Breast epithelium (tissue), 4 donors: ENCODE results near the gene HCRTR2. TPM values are rescaled to one million over a fixed set of nuclear protein-coding genes. Genes with fewer than 3 reads are reported as not detected.

Experiments used
- DNase-seq, 2 donors: peaks; one replicate each; pipeline ENCODE4 v3.0.0-alpha.2; 2019; ENCODE audit warnings: low spot score in 2 of 2
- H3K27ac ChIP-seq, 2 donors: fragments of 200-600 bp; sonication (generic) in 1 of 2; one replicate each; pipeline ENCODE4 v1.5.1; 2016 to 2019; ENCODE audit warnings: mild to moderate bottlenecking in 1 of 2
- H3K27me3 ChIP-seq, 2 donors: fragments of 200-600 bp; sonication (generic) in 1 of 2; one replicate each; pipeline versions ENCODE4 v1.5.1 to v1.6.0; 2017 to 2019; ENCODE audit warnings: control low read depth in 1 of 2, mild to moderate bottlenecking in 1 of 2
- H3K36me3 ChIP-seq: fragments of 200-600 bp; one replicate; pipeline ENCODE4 v1.5.1; 2019
- H3K4me1 ChIP-seq, 2 donors: fragments of 200-600 bp; sonication (generic); one replicate each; pipeline ENCODE4 v1.5.1; 2016 to 2019; ENCODE audit warnings: control low read depth in 1 of 2
- H3K4me3 ChIP-seq, 3 donors: fragments of 200-600 bp; sonication (generic); 1 replicate in 2 of 3; 2 replicates in 1 of 3; pipeline ENCODE4 v1.5.1; 2016 to 2019; ENCODE audit warnings: mild to moderate bottlenecking in 3 of 3, moderate library complexity in 2 of 3
- H3K9me3 ChIP-seq, 2 donors: fragments of 200-600 bp; sonication (generic) in 1 of 2; one replicate each; pipeline ENCODE4 v1.5.1; 2016 to 2019; ENCODE audit warnings: control low read depth in 1 of 2
- POLR2A ChIP-seq: fragments of 450-650 bp; IDR thresholded peaks from one replicate; pipeline ENCODE4 v1.6.1; 2016; ENCODE audit warnings: antibody characterized with exemption, mild to moderate bottlenecking, moderate library complexity
- POLR2AphosphoS5 ChIP-seq, 3 donors: sonication (generic); formaldehyde crosslinking; IDR thresholded peaks; one replicate each; pipeline ENCODE4 v1.6.1; 2017; ENCODE audit warnings: antibody characterized with exemption in 3 of 3
- intact Hi-C: fragments of 100-400 bp; cut with DNase I; formaldehyde crosslinking; loops from one replicate; pipeline ENCODE4 v1.15.1; 2023; ENCODE audit warnings: low total_unique reads
- total RNA-seq, 3 donors: library from RNA; depleted of rRNA; stranded (reverse); fragments of >200 nt; gene quantifications; one replicate each; pipeline ENCODE4 v1.1.0, GENCODE V29; 2016
- TF ChIP-seq, protein P1 (sequence below), 3 donors: fragments of 450-650 bp; IDR thresholded peaks; one replicate each; pipeline ENCODE4 v1.5.1; 2016 to 2017; ENCODE audit warnings: antibody characterized with exemption in 3 of 3, mild to moderate bottlenecking in 3 of 3, moderate library complexity in 3 of 3

Gene HCRTR2
- total RNA-seq: not detected

DNA sequence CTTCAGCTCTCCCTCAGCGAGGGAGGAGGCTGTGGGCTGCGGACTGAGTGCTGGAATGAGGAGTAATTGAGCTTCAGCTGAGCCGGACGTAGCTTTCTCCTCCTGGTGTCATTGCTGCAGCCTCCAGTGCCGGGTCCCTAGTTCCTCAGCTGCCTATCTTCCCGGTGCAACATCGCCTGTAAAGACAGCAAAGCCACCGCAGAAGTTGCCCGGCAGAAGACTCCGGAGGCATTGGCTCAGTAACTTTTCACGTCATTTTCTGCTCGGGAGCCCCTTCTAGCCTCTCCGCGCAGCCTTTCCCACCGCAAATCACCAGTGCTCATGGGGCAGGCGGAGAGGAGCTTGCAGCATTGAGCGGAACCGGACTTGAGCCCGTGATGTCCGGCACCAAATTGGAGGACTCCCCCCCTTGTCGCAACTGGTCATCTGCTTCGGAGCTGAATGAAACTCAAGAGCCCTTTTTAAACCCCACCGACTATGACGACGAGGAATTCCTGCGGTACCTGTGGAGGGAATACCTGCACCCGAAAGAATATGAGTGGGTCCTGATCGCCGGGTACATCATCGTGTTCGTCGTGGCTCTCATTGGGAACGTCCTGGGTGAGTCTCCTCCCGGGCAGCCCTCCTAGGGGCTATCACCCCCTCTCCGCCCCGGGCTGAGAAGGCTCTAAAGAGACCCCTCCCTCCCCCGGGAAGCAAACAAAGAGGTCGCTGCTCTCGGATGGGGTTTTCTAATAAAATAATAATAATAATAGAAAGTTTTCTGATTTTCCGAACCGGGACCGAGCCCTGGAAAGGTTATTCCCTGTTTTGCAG, at the start of gene HCRTR2:
TSS of gene HCRTR2 (plus strand) at position 305 of the 816 bp plus-strand sequence. CDS start at position 378, 73 bp downstream.
- Histone ChIP-seq H3K9me3 (no peaks in the 10 kb centered on the region), H3K4me3 (peak within 1 kb of the TSS in 2 of 3 donors; percentile 31 to 52), H3K4me1 (no peaks in the 10 kb centered on the region), H3K27me3 (peaks cover 0 to 17% of the 10 kb centered on the region in 2 donors), H3K27ac (no peak within 1 kb of the TSS), H3K36me3 (no peaks in the 10 kb centered on the region)
- no peak for DNase-seq
- TF ChIP-seq, protein P1, sequence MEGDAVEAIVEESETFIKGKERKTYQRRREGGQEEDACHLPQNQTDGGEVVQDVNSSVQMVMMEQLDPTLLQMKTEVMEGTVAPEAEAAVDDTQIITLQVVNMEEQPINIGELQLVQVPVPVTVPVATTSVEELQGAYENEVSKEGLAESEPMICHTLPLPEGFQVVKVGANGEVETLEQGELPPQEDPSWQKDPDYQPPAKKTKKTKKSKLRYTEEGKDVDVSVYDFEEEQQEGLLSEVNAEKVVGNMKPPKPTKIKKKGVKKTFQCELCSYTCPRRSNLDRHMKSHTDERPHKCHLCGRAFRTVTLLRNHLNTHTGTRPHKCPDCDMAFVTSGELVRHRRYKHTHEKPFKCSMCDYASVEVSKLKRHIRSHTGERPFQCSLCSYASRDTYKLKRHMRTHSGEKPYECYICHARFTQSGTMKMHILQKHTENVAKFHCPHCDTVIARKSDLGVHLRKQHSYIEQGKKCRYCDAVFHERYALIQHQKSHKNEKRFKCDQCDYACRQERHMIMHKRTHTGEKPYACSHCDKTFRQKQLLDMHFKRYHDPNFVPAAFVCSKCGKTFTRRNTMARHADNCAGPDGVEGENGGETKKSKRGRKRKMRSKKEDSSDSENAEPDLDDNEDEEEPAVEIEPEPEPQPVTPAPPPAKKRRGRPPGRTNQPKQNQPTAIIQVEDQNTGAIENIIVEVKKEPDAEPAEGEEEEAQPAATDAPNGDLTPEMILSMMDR (IDR thresholded peaks at IDR 0.05): no peak
- TF ChIP-seq POLR2A: no peak
- TF ChIP-seq POLR2AphosphoS5 (IDR thresholded peaks at IDR 0.05): no peak
- intact Hi-C loops: no loop called here

DNA sequence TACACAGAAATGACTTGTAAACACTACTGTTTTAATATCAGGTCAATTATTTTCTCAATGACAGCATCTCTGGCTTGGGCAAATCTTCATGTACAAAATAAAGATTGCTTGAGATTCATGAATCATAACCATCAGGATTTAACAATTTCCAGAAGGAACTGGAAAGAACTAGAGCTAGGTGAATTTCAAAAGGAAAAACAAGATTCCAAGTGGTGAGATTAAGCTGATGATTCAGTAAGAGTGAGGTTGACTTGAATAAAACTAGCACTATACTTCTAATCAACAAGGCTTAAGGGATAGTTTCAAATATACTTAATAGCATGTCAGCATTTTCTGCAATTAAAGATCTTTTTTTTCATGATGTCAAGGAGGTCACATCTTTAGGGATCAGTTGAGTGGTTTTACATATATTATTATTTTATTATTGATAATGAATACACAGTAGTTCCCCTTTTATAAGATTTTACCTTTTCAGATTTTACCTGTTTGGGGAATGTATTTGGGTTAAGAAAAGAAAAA, 43.5 kb upstream of the HCRTR2 start:
- Histone ChIP-seq H3K4me3 (no peak overlapping the region), H3K27me3 (no peaks in the 10 kb centered on the region), H3K36me3 (peaks cover 6% of the 10 kb centered on the region), H3K9me3 (peaks cover 0 to 6% of the 10 kb centered on the region in 2 donors), H3K27ac (no peak overlapping the region), H3K4me1 (no peaks in the 10 kb centered on the region)
- no peak for TF ChIP-seq POLR2A
- TF ChIP-seq, protein P1 (IDR thresholded peaks at IDR 0.05): no peak
- no peak for TF ChIP-seq POLR2AphosphoS5 (IDR thresholded peaks at IDR 0.05)
- DNase-seq: no peak
- intact Hi-C loops: loop anchor here (5.0 kb wide), 1 partner anchor 1091 kb away; no protein-coding TSS in a partner anchor

DNA sequence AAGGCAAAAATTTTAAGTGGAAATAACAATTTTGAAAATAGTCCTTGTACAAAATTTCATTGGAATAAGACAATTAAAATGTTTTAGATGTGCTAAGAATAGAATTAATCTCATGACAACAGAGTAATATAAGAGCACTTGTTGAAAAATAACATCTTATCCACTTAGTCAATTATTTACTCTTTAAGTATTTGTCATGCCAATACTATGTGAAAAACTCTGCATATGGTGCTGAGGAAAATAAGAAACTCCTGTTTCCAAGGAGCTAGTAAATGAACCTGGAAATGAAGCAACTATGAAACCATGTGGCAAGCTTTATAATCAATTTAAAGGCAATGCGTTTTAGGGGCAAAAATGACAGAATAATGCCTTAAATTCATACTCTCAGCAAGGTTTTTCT, 42.7 kb upstream of the HCRTR2 start:
- peaks cover 0 to 6% of the 10 kb centered on the region in 2 donors for H3K9me3 ChIP-seq
- H3K36me3 ChIP-seq: peaks cover 6% of the 10 kb centered on the region
- H3K27ac ChIP-seq: no peak overlapping the region
- no peaks in the 10 kb centered on the region for H3K4me1 ChIP-seq
- no peak overlapping the region for H3K4me3 ChIP-seq
- no peak for TF ChIP-seq POLR2A
- TF ChIP-seq, protein P1 (IDR thresholded peaks at IDR 0.05): no peak
- no peak for TF ChIP-seq POLR2AphosphoS5 (IDR thresholded peaks at IDR 0.05)
- intact Hi-C loops: loop anchor here (5.0 kb wide), 1 partner anchor 1091 kb away; no protein-coding TSS in a partner anchor
- no peak for DNase-seq
- H3K27me3 ChIP-seq: no peaks in the 10 kb centered on the region

DNA sequence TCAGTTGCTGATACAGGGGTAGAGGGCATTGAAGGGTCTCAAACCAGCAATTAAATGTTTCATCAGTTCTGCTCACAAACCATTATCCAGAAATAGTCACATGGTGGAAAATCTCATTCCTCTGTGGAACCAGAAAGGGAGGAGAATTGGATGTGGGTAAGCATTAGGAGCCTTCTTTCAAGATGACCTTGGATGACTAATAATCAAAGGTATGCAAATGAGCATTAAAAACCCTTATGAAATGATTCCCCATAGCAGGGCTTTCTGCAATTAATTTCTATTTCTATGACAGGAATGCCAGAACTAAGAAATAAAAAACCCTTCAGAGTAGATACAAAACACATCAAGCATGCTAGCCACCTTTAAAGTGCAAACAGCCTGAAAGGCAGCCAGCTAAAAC, 37.4 kb upstream of the HCRTR2 start:
- H3K4me3 ChIP-seq: no peak overlapping the region
- H3K9me3 ChIP-seq: no peaks in the 10 kb centered on the region
- no peaks in the 10 kb centered on the region for H3K4me1 ChIP-seq
- no peak for TF ChIP-seq POLR2AphosphoS5 (IDR thresholded peaks at IDR 0.05)
- TF ChIP-seq POLR2A: no peak
- TF ChIP-seq, protein P1 (IDR thresholded peaks at IDR 0.05): no peak
- H3K27me3 ChIP-seq: no peaks in the 10 kb centered on the region
- no peak overlapping the region for H3K27ac ChIP-seq
- intact Hi-C loops: no loop called here
- H3K36me3 ChIP-seq: peaks cover under 1% of the 10 kb centered on the region
- no peak for DNase-seq
